H1 (cell line): ENCODE results near the gene LCNL1. TPM values are rescaled to one million over a fixed set of nuclear protein-coding genes. Genes with fewer than 3 reads are reported as not detected.
A peak's percentile ranks its signal among the peaks of the same experiment; 100 is the strongest.

Experiments
- ATF2 ChIP-seq: IDR thresholded peaks from 2 replicates; pipeline ENCODE4 v1.6.1; 2012; ENCODE audit warnings: low read length, inconsistent platforms
- BCL11A ChIP-seq, 2 experiments: IDR thresholded peaks; one replicate each; pipeline ENCODE4 v1.6.1; 2011; ENCODE audit warnings: low read depth in 2 of 2, low read length in 2 of 2, mild to moderate bottlenecking in 2 of 2
- GABPA ChIP-seq: IDR thresholded peaks from 2 replicates; pipeline ENCODE4 v1.6.1; 2011; ENCODE audit warnings: mild to moderate bottlenecking, low read length, moderate library complexity, borderline replicate concordance; ENCODE audit not compliant: insufficient read depth
- GTF2F1 ChIP-seq: IDR thresholded peaks from 2 replicates; pipeline ENCODE4 v1.6.1; 2012; ENCODE audit warnings: low read depth, low read length, improper control_type of control experiment, borderline replicate concordance
- KDM4A ChIP-seq: IDR thresholded peaks from one replicate; pipeline ENCODE4 v1.7.1; 2012; ENCODE audit warnings: low read depth, mild to moderate bottlenecking, moderate library complexity, low read length, inconsistent platforms; ENCODE audit not compliant: severe bottlenecking
- NRF1 ChIP-seq: IDR thresholded peaks from 2 replicates; pipeline ENCODE4 v1.6.1; 2011; ENCODE audit warnings: mild to moderate bottlenecking, low read depth, low read length, improper control_type of control experiment
- PHF8 ChIP-seq: fragments of 200-600 bp; sonication (generic); conservative IDR thresholded peaks from 2 replicates; pipeline ENCODE4 v1.7.1; 2012; ENCODE audit warnings: low read depth, mild to moderate bottlenecking, inconsistent platforms, low read length, moderate library complexity
- RBBP5 ChIP-seq: IDR thresholded peaks from 2 replicates; pipeline ENCODE4 v1.7.1; 2012; ENCODE audit warnings: low read depth, mild to moderate bottlenecking, inconsistent platforms, low read length, moderate library complexity, borderline replicate concordance
- SIN3A ChIP-seq, 2 experiments: IDR thresholded peaks in 1 of 2; conservative IDR thresholded peaks in 1 of 2; 2 replicates each; pipeline ENCODE4 v1.6.1; 2011 to 2012; ENCODE audit warnings: low read length in 2 of 2, improper control_type of control experiment in 1 of 2, low read depth in 1 of 2, mild to moderate bottlenecking in 1 of 2
- TAF1 ChIP-seq: IDR thresholded peaks from 2 replicates; pipeline ENCODE4 v1.6.1; 2011; ENCODE audit warnings: mild to moderate bottlenecking, low read depth, low read length
- USF2 ChIP-seq: IDR thresholded peaks from 2 replicates; pipeline ENCODE4 v1.6.1; 2011; ENCODE audit warnings: low read length, improper control_type of control experiment
- polyA plus RNA-seq, 7 experiments: library from polyadenylated mRNA; depleted of rRNA in 3 of 7; stranded (reverse) in 5 of 7; unstranded in 2 of 7; fragments of >200 nt in 5 of 7; fragments of 200-250 nt in 2 of 7; gene quantifications; 1 replicate in 5 of 7; 2 replicates in 1 of 7; 4 replicates in 1 of 7; pipeline versions ENCODE4 v1.2.1 to v1.2.3, GENCODE V29; 2011 to 2013; ENCODE audit warnings: missing spikeins in 2 of 7, mixed read lengths in 2 of 7
- total RNA-seq: library from RNA; stranded (reverse); fragmentation: NEBNext Ultra II Directional; extraction: Animal tissue kit (Norgen Biotek cat#: 25700); gene quantifications from 2 replicates; pipeline ENCODE4 v1.2.1, GENCODE V29; 2021

Gene LCNL1
- total and polyA plus RNA-seq, 2 of the 8 experiments (the other 6 are each of a cell fraction or from before 2014, with no cell fraction given), result 0.11 TPM; not detected in 1

DNA sequence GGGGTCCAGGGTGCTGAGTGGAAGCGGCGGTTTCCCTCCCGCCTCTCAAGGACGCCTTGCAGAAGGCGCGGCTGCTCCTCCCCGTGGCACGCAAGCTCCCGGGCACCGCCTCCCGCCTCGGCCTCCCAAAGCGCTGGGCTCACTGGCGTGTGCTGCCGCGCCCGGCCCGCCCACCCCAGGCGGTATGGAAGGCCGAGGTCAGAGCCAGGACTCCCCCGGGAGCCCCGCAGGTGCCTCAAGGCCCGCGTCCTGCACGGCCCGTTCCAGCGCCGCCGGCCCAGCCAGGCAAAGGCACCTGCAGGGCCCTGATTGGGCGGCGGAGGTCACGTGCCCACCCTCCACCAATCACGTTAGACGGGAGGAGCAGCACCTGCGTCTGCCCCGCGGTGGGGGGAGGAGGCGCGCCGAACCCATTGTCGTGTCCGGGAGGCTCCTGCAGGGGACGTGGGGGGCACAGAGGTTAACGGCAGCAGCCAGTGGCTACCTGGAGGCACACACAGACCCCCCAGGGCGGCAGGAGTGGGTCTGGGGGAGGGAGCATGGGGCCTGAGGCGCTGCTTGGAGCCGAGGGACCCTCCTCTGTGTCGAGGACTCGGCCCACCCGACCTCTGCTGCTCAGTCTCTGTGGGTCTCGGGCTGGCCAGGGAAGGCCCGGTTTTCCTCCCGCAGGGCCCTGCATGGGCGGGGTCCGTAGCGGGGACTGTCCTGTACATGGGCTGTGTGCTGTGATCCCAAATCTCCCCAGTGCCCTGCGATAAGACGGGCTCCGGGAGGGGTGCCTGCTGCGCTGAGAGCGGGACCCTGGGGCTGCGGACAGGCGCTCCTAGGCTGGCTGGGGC, 32.8 kb upstream of the LCNL1 start (continued):
- TF ChIP-seq BCL11A (IDR thresholded peaks at IDR 0.05; ENCODE audit: low read depth in 2 of 2, low read length in 2 of 2), result no peak
- TF ChIP-seq GABPA, result 0 out of 2 replicates have a peak, but pooled peaks have one; percentile 21
- no peak for TF ChIP-seq RBBP5
- 0 out of 2 replicates have a peak, but pooled peaks have one; percentile 1 for TF ChIP-seq NRF1
- TF ChIP-seq PHF8, result peak; percentile 71; the same call in 1 of the 2 replicates
- no peak for TF ChIP-seq GTF2F1
- peak in 1 of 2 experiments; percentile 39; a peak in 2 of 4 replicates for TF ChIP-seq SIN3A (conservative IDR thresholded peaks at IDR 0.05 in 1 of 2, IDR thresholded peaks at IDR 0.05 in 1 of 2; ENCODE audit: low read depth in 1 of 2, low read length in 2 of 2)
- no peak for TF ChIP-seq TAF1
- TF ChIP-seq KDM4A, result peak; percentile 42
- TF ChIP-seq ATF2, result no peak
- peak; percentile 98 for TF ChIP-seq USF2
